ENCODE data around the gene NACC2. TPM values are rescaled to one million over a fixed set of nuclear protein-coding genes. Genes with fewer than 3 reads are reported as not detected.

Gene NACC2
- total and polyA plus RNA-seq, 10 donors = 2.1 to 34.9 (median 23.7) TPM

DNA sequence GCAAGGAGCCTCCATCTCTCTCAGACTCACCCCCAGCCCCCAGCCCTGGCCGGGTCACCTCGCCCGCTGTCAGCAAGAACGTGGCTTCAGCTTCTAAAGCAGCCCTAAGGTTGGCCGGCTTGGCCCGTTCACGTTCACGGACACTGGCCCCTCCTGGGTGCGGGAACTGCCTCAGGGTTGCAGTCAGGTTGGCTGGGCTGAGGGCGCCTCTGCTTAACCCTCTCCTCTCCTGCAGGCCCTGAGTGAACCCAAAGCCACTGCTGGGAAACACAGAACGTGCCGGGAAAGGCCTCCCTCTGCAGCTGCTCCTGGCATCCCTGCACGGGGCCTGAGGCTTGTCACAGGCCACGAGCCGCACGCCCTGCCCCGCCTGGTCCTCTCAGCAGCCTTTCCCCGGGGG lies 93.9 kb downstream of the NACC2 start:
- Histone ChIP-seq H3K9me3 (no peaks in the 10 kb centered on the region), H3K4me3 (no peak overlapping the region), H3K27ac (no peak overlapping the region), H3K36me3 (no peaks in the 10 kb centered on the region), H3K27me3 (replicated peaks in 1 of 7) (no peaks in the 10 kb centered on the region), H3K4me1 (peaks cover 0 to 48% (median 19%) of the 10 kb centered on the region in 6 donors)
- intact Hi-C loops (cut with DNase I; ENCODE audit: low total_unique reads) = no loop called here
- DNase-seq = no peak
- 70 to 87% (median 83%) methylated on average over 13 to 18 of the region's 18 CpGs for WGBS, 5 donors
- TF ChIP-seq, protein P1, sequence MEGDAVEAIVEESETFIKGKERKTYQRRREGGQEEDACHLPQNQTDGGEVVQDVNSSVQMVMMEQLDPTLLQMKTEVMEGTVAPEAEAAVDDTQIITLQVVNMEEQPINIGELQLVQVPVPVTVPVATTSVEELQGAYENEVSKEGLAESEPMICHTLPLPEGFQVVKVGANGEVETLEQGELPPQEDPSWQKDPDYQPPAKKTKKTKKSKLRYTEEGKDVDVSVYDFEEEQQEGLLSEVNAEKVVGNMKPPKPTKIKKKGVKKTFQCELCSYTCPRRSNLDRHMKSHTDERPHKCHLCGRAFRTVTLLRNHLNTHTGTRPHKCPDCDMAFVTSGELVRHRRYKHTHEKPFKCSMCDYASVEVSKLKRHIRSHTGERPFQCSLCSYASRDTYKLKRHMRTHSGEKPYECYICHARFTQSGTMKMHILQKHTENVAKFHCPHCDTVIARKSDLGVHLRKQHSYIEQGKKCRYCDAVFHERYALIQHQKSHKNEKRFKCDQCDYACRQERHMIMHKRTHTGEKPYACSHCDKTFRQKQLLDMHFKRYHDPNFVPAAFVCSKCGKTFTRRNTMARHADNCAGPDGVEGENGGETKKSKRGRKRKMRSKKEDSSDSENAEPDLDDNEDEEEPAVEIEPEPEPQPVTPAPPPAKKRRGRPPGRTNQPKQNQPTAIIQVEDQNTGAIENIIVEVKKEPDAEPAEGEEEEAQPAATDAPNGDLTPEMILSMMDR (IDR thresholded peaks at IDR 0.05 in 8 of 11, conservative IDR thresholded peaks at IDR 0.05 in 3 of 11) = no peak
- TF ChIP-seq POLR2A (IDR thresholded peaks at IDR 0.05) = no peak
- peak in 1 of 3 donors; percentile 41 for TF ChIP-seq POLR2AphosphoS5 (IDR thresholded peaks at IDR 0.05)

DNA sequence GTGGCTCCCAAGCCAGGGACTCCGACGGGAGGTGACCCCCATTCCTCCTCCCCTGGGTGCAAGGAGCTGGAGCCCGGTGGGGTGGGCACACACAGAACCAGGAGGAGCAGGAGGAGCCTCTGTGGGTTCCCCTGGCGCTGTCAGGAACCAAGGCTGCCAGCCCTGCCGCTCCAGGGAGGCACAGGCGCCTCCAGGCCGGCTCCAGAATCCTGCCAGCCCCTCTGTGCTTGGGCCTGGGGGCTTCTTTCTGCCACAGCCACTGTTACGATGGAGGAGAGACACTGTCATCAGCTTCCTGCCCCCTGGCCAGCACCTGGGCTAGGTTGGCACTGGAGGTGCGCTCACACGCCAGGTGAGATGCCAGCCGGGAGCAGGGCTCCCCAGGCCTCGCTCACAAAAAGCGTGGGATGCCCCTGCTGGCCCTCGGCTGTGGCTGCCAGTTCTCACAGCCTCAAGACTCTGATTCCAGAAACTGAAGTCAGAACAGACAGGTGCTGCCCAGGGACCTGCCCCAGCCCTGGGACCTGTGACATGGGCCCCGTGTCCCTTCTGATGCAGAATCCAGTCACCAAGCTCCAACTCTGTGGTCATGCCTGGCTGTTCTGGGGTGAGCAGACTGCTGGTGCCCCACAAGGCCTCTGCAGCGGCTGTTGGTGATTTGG lies 96.5 kb downstream of the NACC2 start:
- 89 to 97% (median 90%) methylated on average over 1 to 16 of the region's 16 CpGs for WGBS, 5 donors
- intact Hi-C loops (cut with DNase I; ENCODE audit: low total_unique reads) = no loop called here
- peaks cover 6 to 45% (median 25%) of the 10 kb centered on the region in 6 donors for H3K4me1 ChIP-seq
- no peak overlapping the region for H3K4me3 ChIP-seq
- no peak overlapping the region for H3K27ac ChIP-seq
- no peaks in the 10 kb centered on the region for H3K9me3 ChIP-seq
- H3K27me3 ChIP-seq (replicated peaks in 1 of 7) = no peaks in the 10 kb centered on the region
- TF ChIP-seq POLR2AphosphoS5 (IDR thresholded peaks at IDR 0.05) (no peak), POLR2A (IDR thresholded peaks at IDR 0.05) (no peak)
- TF ChIP-seq, protein P1 (IDR thresholded peaks at IDR 0.05 in 8 of 11, conservative IDR thresholded peaks at IDR 0.05 in 3 of 11) = no peak
- no peak for DNase-seq
- H3K36me3 ChIP-seq = no peaks in the 10 kb centered on the region

DNA sequence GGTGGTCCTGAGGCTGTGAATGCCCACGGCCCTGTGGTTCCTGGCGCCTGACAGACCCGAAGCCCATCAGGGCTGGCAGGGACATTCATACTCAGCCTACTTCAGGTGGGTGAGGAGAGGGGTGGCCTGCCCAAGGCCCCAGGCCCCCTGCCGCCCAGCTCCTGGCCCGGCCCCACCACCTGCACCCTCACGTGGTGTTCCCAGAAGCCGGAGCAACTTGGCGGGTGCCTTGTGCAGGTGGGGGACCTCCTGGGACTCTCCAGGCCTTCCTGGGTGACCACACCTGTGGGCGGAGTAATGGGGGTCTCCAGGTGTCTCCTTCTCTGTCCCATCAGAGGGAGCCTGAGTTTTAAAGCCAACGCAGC lies 97.1 kb downstream of the NACC2 start:
- 75 to 100% (median 83%) methylated on average over 7 to 10 of the region's 10 CpGs; no CpG with 5 or more reads in 1 of the 5 donors for WGBS, 5 donors
- Histone ChIP-seq H3K9me3 (no peaks in the 10 kb centered on the region), H3K27me3 (replicated peaks in 1 of 7) (no peaks in the 10 kb centered on the region), H3K4me3 (no peak overlapping the region), H3K4me1 (peaks cover 8 to 45% (median 26%) of the 10 kb centered on the region in 6 donors), H3K36me3 (no peaks in the 10 kb centered on the region), H3K27ac (no peak overlapping the region)
- no peak for DNase-seq
- intact Hi-C loops (cut with DNase I; ENCODE audit: low total_unique reads) = no loop called here
- TF ChIP-seq POLR2AphosphoS5 (IDR thresholded peaks at IDR 0.05) = no peak
- no peak for TF ChIP-seq POLR2A (IDR thresholded peaks at IDR 0.05)
- TF ChIP-seq, protein P1 (IDR thresholded peaks at IDR 0.05 in 8 of 11, conservative IDR thresholded peaks at IDR 0.05 in 3 of 11) = no peak

DNA sequence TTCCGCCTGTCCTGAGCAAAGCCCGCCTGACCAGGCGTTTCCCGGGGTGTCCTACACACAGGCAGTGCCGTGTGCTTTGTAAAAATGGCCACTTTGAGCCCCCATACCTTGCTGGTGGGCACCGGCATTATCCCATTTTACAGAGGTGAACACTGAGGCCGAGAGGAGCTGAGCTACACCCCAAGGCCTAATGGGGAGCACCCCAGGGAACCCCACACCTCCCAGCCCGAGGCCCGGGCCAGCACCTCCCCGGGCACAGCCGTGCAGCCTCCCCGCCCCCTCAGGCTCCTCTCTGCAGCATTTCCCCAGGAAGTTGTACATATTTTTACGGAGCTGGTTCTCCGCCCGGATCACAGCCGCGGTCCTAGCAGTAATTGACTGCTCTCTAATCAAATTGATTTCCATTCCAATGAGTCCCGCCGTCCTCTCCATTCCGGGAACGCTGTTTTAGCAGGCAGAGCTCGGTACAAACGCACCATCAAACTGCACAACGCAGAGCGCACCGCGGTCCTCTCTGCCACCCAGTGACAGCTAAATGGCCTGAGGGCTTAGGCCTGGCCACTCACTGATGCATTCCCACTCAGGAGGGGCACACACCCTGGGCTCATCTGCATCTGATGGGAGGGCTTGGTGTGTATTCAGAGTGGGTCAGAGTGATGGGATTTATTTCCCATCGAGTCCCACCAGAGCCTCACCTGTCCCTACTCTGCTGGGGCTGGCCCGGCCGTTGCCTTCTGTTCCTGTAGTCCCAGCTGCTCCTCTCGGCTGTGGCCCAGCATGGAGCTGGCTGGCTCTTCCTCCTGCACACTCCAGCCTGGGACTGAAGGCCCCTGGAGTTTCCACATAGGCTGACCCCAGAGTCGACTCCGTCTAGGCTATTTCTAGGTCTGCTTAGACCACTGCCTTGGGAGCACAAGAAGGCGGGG lies 97.7 kb downstream of the NACC2 start:
- no peak for TF ChIP-seq POLR2AphosphoS5 (IDR thresholded peaks at IDR 0.05)
- no peak for TF ChIP-seq POLR2A (IDR thresholded peaks at IDR 0.05)
- TF ChIP-seq, protein P1 (IDR thresholded peaks at IDR 0.05 in 8 of 11, conservative IDR thresholded peaks at IDR 0.05 in 3 of 11) = no peak
- intact Hi-C loops (cut with DNase I; ENCODE audit: low total_unique reads) = no loop called here
- no peak for DNase-seq

More for the DNA sequence above, 97.7 kb downstream of the NACC2 start:
- 61 to 73% (median 70%) methylated on average over 22 to 34 of the region's 34 CpGs for WGBS, 5 donors
- H3K27ac ChIP-seq = no peak overlapping the region
- H3K9me3 ChIP-seq = no peaks in the 10 kb centered on the region
- H3K4me3 ChIP-seq = no peak overlapping the region
- H3K27me3 ChIP-seq (replicated peaks in 1 of 7) = no peaks in the 10 kb centered on the region
- no peaks in the 10 kb centered on the region for H3K36me3 ChIP-seq
- peaks cover 11 to 45% (median 29%) of the 10 kb centered on the region in 6 donors for H3K4me1 ChIP-seq
